ENCODE measurements around the gene ZBTB5. TPM values are rescaled to one million over a fixed set of nuclear protein-coding genes. Genes with fewer than 3 reads are reported as not detected.
A peak's percentile ranks its signal among the peaks of the same experiment; 100 is the strongest.

Gene ZBTB5
- total and polyA plus RNA-seq, 2 of the 13 experiments (the other 11 are each of a cell fraction or from before 2014, with no cell fraction given): 12.5 to 20.5 TPM

GRCh38 chr9:37485389-37486255 is 20.4 kb upstream of the ZBTB5 start, which contains the start of gene POLR1E (continued):
- TF ChIP-seq ZBTB21 (CRISPR knock-in tag; IDR thresholded peaks at IDR 0.05) (no peak), HNRNPL (IDR thresholded peaks at IDR 0.05; ENCODE audit: low read depth, low read length) (no peak), ZNF383 (CRISPR knock-in tag; IDR thresholded peaks at IDR 0.05; ENCODE audit: borderline replicate concordance) (0 out of 2 replicates have a peak, but pooled peaks have one; percentile 36), POLR2AphosphoS5 (IDR thresholded peaks at IDR 0.05; ENCODE audit: low read depth, low read length) (peak; percentile 94), ZNF615 (CRISPR knock-in tag; IDR thresholded peaks at IDR 0.05; ENCODE audit: borderline replicate concordance) (0 out of 2 replicates have a peak, but pooled peaks have one; percentile 58), ZSCAN30 (CRISPR knock-in tag; IDR thresholded peaks at IDR 0.05) (no peak), ZBTB40 (IDR thresholded peaks at IDR 0.05) (no peak), ZBTB40 (CRISPR knock-in tag; IDR thresholded peaks at IDR 0.05) (peak; percentile 5; the same call in 1 of the 2 replicates), XBP1 (CRISPR knock-in tag; IDR thresholded peaks at IDR 0.05) (no peak), SAP130 (CRISPR knock-in tag; IDR thresholded peaks at IDR 0.05; ENCODE audit: low read depth) (peak; percentile 96), HOXA3 (CRISPR knock-in tag; IDR thresholded peaks at IDR 0.05) (peak; percentile 75), SMYD3 (CRISPR knock-in tag; IDR thresholded peaks at IDR 0.05) (0 out of 2 replicates have a peak, but pooled peaks have one; percentile 22), HCFC1 (IDR thresholded peaks at IDR 0.05; ENCODE audit: low read depth, low read length) (no peak), REXO4 (CRISPR knock-in tag; IDR thresholded peaks at IDR 0.05; ENCODE audit: borderline replicate concordance) (0 out of 2 replicates have a peak, but pooled peaks have one; percentile 77), ZSCAN25 (CRISPR knock-in tag; IDR thresholded peaks at IDR 0.05) (peak; percentile 27; the same call in 1 of the 2 replicates), ZNF44 (CRISPR knock-in tag; IDR thresholded peaks at IDR 0.05) (peak; percentile 4; the same call in 1 of the 2 replicates), ZNF614 (CRISPR knock-in tag; IDR thresholded peaks at IDR 0.05; ENCODE audit: borderline replicate concordance) (peak; percentile 36; the same call in 1 of the 2 replicates), ZNF841 (CRISPR knock-in tag; IDR thresholded peaks at IDR 0.05; ENCODE audit: borderline replicate concordance) (no peak), ZNF282 (IDR thresholded peaks at IDR 0.05; ENCODE audit: partially characterized antibody) (no peak)

All from HepG2 (cell line).